Measurements from ENCODE around the gene STYXL1.

DNA sequence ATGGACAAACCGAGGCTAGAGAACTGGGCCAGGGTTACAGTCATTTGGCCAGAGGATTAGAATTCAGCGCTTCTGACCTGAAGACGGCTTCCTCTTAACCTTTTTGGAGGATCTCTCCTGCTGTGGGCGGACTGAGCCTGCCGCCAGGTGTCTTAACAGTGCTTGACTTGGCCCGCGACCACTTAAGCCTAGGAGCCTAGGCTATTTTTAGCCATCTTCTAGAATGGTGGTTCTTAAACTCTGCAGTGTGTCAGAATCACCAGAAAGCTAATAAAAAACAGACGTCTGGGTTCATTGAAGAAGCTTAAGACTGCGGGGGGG lies 828 bp upstream of the STYXL1 start:
- TF ChIP-seq, protein P1, sequence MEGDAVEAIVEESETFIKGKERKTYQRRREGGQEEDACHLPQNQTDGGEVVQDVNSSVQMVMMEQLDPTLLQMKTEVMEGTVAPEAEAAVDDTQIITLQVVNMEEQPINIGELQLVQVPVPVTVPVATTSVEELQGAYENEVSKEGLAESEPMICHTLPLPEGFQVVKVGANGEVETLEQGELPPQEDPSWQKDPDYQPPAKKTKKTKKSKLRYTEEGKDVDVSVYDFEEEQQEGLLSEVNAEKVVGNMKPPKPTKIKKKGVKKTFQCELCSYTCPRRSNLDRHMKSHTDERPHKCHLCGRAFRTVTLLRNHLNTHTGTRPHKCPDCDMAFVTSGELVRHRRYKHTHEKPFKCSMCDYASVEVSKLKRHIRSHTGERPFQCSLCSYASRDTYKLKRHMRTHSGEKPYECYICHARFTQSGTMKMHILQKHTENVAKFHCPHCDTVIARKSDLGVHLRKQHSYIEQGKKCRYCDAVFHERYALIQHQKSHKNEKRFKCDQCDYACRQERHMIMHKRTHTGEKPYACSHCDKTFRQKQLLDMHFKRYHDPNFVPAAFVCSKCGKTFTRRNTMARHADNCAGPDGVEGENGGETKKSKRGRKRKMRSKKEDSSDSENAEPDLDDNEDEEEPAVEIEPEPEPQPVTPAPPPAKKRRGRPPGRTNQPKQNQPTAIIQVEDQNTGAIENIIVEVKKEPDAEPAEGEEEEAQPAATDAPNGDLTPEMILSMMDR (IDR thresholded peaks at IDR 0.05), result no peak
- TF ChIP-seq EP300 (IDR thresholded peaks at IDR 0.05) (no peak), POLR2A (IDR thresholded peaks at IDR 0.05) (no peak)
